OCI-LY3 (cell line): ENCODE data around the gene ADAM11.

Experiments used
- EZH2phosphoT487 ChIP-seq: fragments of 200-600 bp; shearing (Covaris generic); IDR thresholded peaks from 2 replicates; pipeline ENCODE4 v1.6.1; 2018; ENCODE audit warnings: antibody characterized with exemption, mixed run types, low read depth
- TF ChIP-seq, protein P1 (sequence below): fragments of 200-600, 300-600 bp; sonication (generic); IDR thresholded peaks from 2 replicates; pipeline ENCODE4 v1.5.1; 2014; ENCODE audit warnings: antibody characterized with exemption, low read length, low read depth

DNA sequence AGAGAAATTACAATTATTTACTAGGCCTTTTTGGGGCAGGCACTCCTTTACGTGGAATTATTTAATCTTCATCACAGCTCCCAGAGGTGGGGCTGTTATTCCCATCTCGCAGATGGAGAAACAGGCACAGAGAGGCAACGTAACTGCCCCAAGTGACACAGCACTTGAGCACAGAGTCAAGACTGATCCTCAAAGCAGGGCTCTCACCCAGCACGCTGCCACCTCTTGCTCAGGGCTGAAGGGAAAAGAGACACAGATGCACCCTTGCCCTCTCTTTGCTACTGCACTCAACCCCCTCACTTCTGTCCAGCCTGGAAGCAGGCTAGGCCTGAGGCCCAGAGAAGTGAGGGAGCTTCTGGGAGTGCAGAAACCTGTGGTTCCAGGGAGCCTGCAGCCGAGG lies 4.4 kb downstream of the ADAM11 start:
- TF ChIP-seq EZH2phosphoT487: no peak
- TF ChIP-seq, protein P1, sequence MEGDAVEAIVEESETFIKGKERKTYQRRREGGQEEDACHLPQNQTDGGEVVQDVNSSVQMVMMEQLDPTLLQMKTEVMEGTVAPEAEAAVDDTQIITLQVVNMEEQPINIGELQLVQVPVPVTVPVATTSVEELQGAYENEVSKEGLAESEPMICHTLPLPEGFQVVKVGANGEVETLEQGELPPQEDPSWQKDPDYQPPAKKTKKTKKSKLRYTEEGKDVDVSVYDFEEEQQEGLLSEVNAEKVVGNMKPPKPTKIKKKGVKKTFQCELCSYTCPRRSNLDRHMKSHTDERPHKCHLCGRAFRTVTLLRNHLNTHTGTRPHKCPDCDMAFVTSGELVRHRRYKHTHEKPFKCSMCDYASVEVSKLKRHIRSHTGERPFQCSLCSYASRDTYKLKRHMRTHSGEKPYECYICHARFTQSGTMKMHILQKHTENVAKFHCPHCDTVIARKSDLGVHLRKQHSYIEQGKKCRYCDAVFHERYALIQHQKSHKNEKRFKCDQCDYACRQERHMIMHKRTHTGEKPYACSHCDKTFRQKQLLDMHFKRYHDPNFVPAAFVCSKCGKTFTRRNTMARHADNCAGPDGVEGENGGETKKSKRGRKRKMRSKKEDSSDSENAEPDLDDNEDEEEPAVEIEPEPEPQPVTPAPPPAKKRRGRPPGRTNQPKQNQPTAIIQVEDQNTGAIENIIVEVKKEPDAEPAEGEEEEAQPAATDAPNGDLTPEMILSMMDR: no peak
